K562 (cell line): ENCODE data around the gene TNFAIP6. TPM values are rescaled to one million over a fixed set of nuclear protein-coding genes. Genes with fewer than 3 reads are reported as not detected.

Experiments
- ATF6 ChIP-seq: sonication (generic); formaldehyde crosslinking; IDR thresholded peaks from 2 replicates; pipeline ENCODE4 v1.4.0; 2020; ENCODE audit warnings: mild to moderate bottlenecking, missing genetic modification reagents
- ETV1 ChIP-seq: fragments of 450-650 bp; conservative IDR thresholded peaks from 2 replicates; pipeline ENCODE4 v1.6.1; 2016; ENCODE audit warnings: missing genetic modification characterization, control low read depth, low read depth, missing compliant biosample characterization
- EWSR1 ChIP-seq: fragments of 450-650 bp; IDR thresholded peaks from 2 replicates; pipeline ENCODE4 v1.6.1; 2018; ENCODE audit warnings: borderline replicate concordance, mild to moderate bottlenecking, low read depth, moderate library complexity; ENCODE audit not compliant: partially characterized antibody
- FOXM1 ChIP-seq, 2 experiments: fragments of 450-650 bp in 1 of 2; sonication (generic) in 1 of 2; formaldehyde crosslinking in 1 of 2; IDR thresholded peaks; 2 replicates each; pipeline versions ENCODE4 v1.6.1 to v1.9.0; 2017 to 2022; ENCODE audit warnings: low read depth in 2 of 2, mild to moderate bottlenecking in 2 of 2, missing genetic modification reagents in 1 of 2, moderate library complexity in 1 of 2
- GTF2A2 ChIP-seq: IDR thresholded peaks from 2 replicates; pipeline ENCODE4 v1.6.1; 2016; ENCODE audit warnings: mild to moderate bottlenecking, missing genetic modification characterization, missing compliant biosample characterization
- IFI16 ChIP-seq: fragments of 250-450 bp; sonication (Bioruptor Pico); IDR thresholded peaks from 2 replicates; pipeline ENCODE4 v2.1.2; 2022; ENCODE audit warnings: mild to moderate bottlenecking, inconsistent platforms
- JUND ChIP-seq, 2 experiments: IDR thresholded peaks; 2 replicates in 1 of 2; 3 replicates in 1 of 2; pipeline ENCODE4 v1.6.1; 2011; ENCODE audit warnings: borderline replicate concordance in 2 of 2, low read depth in 2 of 2, low read length in 2 of 2, improper control_type of control experiment in 1 of 2, missing biosample characterization in 1 of 2, missing genetic modification characterization in 1 of 2, missing genetic modification reagents in 1 of 2
- MAX ChIP-seq: sonication (generic); formaldehyde crosslinking; IDR thresholded peaks from 2 replicates; pipeline ENCODE4 v1.9.0; 2022; ENCODE audit warnings: mild to moderate bottlenecking, missing genetic modification reagents
- POU5F1 ChIP-seq: fragments of 150-350 bp; IDR thresholded peaks from 2 replicates; pipeline ENCODE4 v1.6.1; 2014; ENCODE audit warnings: borderline replicate concordance, low read length, low read depth, mild to moderate bottlenecking; ENCODE audit not compliant: partially characterized antibody
- SFPQ ChIP-seq: fragments of 200-400 bp; formaldehyde crosslinking; IDR thresholded peaks from 2 replicates; pipeline ENCODE4 v1.6.1; 2017; ENCODE audit warnings: mild to moderate bottlenecking, low read depth, low read length, moderate library complexity
- UBTF ChIP-seq, 2 experiments: IDR thresholded peaks; 2 replicates each; pipeline ENCODE4 v1.6.1; 2012; ENCODE audit warnings: improper control_type of control experiment in 2 of 2, low read depth in 2 of 2, low read length in 2 of 2, borderline replicate concordance in 1 of 2
- ZBTB43 ChIP-seq: sonication (generic); formaldehyde crosslinking; IDR thresholded peaks from 2 replicates; pipeline ENCODE4 v1.8.0; 2023; ENCODE audit warnings: mild to moderate bottlenecking, missing genetic modification reagents
- ZNF174 ChIP-seq: fragments of 250-450 bp; sonication (Bioruptor Pico); IDR thresholded peaks from 2 replicates; pipeline ENCODE4 v1.4.0; 2020; ENCODE audit warnings: mild to moderate bottlenecking
- ZNF740 ChIP-seq, 3 experiments: fragments of 200-800 bp in 1 of 3; sonication (Bioruptor generic) in 1 of 3; sonication (generic) in 1 of 3; formaldehyde crosslinking in 1 of 3; IDR thresholded peaks; 2 replicates each; pipeline versions ENCODE4 v1.6.1 to v1.8.0; 2016 to 2022; ENCODE audit warnings: mild to moderate bottlenecking in 2 of 3, missing compliant biosample characterization in 2 of 3, missing genetic modification characterization in 2 of 3, missing genetic modification reagents in 1 of 3
- polyA plus RNA-seq, 8 experiments: library from polyadenylated mRNA; depleted of rRNA in 4 of 8; stranded (reverse) in 5 of 8; unstranded in 3 of 8; fragments of >200 nt; fragmentation: Nextera tagmentation in 2 of 8; fragmentation: Illumina TruSeq in 1 of 8; extraction: Ambion mirVana in 2 of 8; extraction: Trizol in 1 of 8; gene quantifications; 2 replicates each; pipeline versions ENCODE4 v1.2.1 to v1.2.3, GENCODE V29; 2011 to 2014; ENCODE audit warnings: inconsistent platforms in 1 of 8, missing spikeins in 1 of 8
- total RNA-seq, 7 experiments: library from RNA; depleted of rRNA in 6 of 7; stranded (reverse); fragments of >200 nt in 6 of 7; fragmentation: Illumina TruSeq in 2 of 7; extraction: Trizol in 2 of 7; gene quantifications; 2 replicates each; pipeline versions ENCODE4 v1.2.1 to v1.2.3, GENCODE V29; 2011 to 2021; ENCODE audit warnings: low replicate concordance in 1 of 7

The TNFAIP6 gene
- total and polyA plus RNA-seq, 9 of the 15 experiments (the other 6 are each of a cell fraction or from before 2014, with no cell fraction given) = 0.07 to 0.28 (median 0.08) TPM; not detected in 6

- TF ChIP-seq ATF6 = no peak
- TF ChIP-seq POU5F1 = no peak
- TF ChIP-seq ZNF174 (CRISPR knock-in tag) = peak; percentile 97
- TF ChIP-seq FOXM1 (IDR thresholded peaks at IDR 0.05; ENCODE audit: low read depth) = no peak
- no peak for TF ChIP-seq FOXM1 (CRISPR knock-in tag; IDR thresholded peaks at IDR 0.05; ENCODE audit: low read depth)
- TF ChIP-seq JUND (IDR thresholded peaks at IDR 0.05; ENCODE audit: borderline replicate concordance, low read depth, low read length) = no peak
- peak; percentile 93; the same call in 2 of the 3 replicates for TF ChIP-seq JUND (tag; IDR thresholded peaks at IDR 0.05; ENCODE audit: borderline replicate concordance, low read depth, low read length)
- no peak for TF ChIP-seq EWSR1
- no peak for TF ChIP-seq ZBTB43
- peak; percentile 98 for TF ChIP-seq GTF2A2 (tag)
- no peak for TF ChIP-seq MAX (CRISPR knock-in tag)
- peak; percentile 95 for TF ChIP-seq IFI16 (CRISPR knock-in tag)
- TF ChIP-seq SFPQ = no peak
- no peak for TF ChIP-seq ZNF740 (CRISPR knock-in tag; IDR thresholded peaks at IDR 0.05)
- peak in 1 of 2 experiments; percentile 99; a peak in 2 of 4 replicates for TF ChIP-seq ZNF740 (tag; IDR thresholded peaks at IDR 0.05)
- TF ChIP-seq ETV1 (tag) = peak; percentile 77
- no peak for TF ChIP-seq UBTF (IDR thresholded peaks at IDR 0.05; ENCODE audit: borderline replicate concordance in 1 of 2, low read depth in 2 of 2, low read length in 2 of 2)
Observed at GRCh38 chr2:151380580-151381235, 23.3 kb downstream of the TNFAIP6 start (continued).
